SHP77 treated with DMSO at 0.1 percent for 48 hours (cell line): ENCODE measurements around the gene ENPP7.

ENCODE experiments used
- DNase-seq: peaks from one replicate; lab custom pipeline; 2025; lab: John Stamatoyannopoulos, UW

Gene ENPP7

DNA sequence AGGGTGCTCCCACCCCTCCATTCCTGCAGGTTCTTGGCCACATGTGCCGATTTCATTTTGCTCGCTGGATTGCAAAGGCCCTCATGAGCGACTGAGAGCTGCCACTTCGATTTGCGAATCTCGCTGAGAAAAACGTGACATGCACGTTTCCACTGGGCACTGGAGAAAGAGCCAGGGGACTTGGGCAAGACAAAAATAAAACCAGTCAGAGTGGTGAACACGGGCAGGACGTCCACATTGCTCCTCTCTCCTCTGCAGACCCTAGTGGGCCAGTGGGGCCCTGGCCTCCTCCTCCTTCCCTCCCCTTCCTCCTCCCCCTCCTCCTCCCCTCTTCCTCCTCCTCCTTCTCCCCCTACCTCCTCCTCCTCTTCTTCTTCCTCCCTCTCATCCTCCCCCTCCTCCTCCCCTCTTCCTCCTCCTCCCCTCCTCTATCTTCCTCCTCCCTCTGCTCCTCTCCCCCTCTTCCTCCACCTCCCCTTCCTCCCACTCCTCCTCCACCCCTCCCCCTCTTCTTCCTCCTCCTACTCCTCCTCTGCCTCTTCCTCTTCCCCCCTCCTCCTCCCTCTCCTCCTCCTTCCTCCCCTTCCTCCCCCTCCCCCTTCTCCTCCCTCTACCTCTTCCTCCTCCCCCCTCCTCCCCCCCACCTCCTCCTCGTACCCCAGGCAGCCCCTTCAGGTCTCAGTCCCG, 28.1 kb upstream of the ENPP7 start:
- DNase-seq, result no peak

DNA sequence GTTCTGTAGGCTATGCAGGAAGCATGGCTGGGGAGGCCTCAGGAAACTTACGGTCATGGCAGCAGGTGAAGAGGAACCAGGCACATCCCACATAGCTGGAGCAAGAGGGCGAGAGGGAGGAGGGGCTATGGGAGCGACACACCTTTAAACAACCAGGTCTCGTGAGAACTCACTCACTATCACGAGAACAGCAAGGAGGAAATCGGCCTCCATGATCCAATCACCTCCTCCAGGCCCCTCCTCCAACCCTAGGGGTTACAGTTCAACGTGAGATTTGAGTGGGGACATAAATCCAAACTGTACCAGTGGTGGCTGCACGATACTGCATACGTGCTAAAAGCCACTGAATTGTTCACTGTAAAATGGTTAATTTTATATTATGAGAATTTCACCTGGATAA, 26.1 kb upstream of the ENPP7 start:
- DNase-seq, result no peak

DNA sequence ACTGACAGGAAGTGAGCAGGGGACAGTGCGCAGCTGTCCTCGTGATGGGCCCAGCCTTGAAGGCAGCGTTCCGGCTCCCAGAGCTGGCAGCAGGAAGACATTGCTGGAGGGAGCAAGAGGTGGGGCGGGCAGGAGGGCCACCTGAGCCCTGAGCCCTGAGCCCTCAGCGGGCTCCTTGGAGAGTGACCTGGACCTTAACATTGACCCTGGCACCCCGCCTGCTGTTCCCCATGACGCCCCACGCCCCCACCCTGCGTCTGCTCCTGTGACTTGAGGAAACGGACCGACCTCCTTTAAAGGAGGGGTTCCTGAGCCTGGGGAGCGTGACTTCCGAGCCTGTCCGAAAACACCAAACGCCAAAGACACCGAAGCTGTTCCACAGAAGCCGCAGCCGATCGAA, 25.1 kb upstream of the ENPP7 start:
- DNase-seq, result no peak

DNA sequence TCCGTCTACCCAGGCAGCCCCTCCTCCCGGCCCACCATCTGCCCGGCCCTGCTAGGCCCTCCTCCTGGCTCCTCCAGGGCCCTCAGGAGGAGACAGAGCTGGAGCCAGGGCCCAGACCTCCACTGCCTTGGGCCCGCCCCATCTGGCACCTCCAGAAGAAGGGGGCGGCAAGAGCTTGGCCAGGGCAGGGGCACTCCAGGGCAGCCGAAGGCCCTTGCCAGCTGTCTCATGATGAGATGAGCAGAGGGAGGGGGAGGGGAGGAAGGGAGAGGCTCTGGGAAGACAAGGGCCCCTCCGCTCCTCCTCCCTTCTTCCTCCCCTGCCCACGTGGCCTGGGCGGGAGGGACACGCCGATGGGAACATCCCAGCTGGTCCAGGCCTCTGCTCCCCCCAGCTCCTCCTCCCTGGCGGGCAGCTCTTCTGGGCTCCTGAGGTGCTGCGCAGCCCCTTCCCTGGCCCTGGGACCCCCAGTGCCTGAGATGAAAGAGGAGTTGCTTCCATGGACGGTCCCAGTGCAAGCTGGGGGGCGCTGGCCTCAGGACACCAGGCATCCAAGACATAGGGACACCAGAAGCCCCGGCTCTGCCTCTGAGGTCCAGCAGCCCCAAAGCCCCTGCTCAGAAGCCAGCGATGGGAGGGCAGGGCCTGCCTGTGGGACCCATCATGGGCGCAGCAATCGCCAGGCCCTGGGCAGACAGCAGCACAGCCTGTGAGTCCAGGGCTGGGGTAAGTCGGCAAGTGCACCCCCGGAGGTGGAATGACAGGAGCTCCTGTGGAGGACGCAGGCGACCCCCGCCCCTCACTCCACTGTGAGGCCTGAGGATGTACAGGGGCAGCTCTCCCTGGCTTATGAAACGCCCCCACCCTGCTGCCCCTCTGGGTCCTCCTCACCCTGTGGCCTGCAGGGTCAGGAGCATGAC, 23.6 kb upstream of the ENPP7 start:
- no peak for DNase-seq

DNA sequence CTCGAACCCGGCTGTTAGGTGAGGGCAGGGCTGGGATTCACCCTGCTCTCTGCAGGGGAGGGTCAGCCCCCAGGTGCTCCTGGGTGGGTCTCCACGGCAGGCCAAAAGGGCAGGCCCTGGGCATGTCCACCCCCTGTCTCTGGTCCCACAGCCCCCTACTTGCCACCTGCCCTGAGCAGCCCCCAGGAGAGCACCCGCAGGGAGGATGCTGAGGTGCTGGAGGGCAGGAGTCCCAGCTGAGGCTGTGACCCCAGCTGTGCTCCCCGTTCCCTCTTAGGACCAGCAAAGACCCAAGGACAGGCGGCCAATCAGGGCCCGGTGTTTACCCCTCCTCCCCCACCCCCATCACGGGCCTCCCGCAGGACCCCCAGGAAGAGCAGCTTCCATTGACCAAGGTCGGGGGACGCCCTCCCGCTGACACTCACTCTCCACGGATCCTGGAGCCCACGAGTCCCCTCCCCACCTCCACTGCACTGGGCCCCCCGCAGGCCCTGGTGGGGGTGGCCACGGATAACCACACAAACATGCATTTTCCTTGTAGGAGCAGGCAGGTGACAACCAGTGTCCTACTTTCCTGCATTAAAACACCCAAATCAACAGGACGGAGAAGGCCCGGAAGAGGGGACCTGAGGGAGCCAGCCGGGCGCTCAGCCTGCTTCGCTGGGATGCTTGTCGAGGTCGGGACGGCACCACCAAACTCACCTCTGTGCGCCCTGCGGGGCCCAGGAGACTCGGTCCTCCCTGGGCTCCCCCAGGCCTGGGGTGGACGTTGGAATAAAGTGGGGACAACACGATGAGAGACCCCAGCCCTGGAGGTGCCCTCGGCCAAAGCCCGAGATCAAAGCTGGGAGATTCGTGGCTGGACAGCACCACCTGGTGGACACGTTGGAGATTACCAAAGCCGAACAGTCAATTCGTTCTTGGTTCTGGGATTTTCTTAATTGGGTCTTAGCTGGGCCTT, 22.5 kb upstream of the ENPP7 start:
- DNase-seq, result peak; percentile 29

DNA sequence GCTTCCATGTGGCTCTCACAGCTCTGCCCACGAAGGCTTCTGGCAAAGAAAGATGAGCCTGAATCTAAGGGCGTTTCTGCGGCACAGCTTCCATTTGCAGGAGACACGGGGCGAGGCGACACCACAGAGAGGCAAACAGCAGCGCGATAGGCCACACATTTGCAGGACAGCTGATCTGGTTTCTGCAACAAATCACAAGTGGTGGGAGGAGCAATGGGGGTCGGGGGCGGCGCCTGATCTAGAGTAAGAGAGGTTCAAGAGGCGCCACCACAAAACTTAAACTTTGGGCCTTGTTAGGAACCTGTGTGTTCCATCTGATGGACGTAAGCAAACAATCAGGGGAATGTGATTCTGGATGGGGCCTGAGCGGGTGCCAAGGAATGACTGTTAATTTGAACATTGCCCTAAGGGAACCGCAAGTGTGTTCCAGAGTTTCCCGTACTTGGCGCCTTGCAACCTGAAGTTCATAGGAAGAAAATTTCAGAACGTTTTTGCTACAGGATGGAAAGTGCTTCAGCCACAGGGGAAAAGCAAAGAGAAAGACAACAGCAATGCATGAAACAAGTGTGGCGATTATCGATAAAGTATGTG, 18.9 kb upstream of the ENPP7 start:
- no peak for DNase-seq

DNA sequence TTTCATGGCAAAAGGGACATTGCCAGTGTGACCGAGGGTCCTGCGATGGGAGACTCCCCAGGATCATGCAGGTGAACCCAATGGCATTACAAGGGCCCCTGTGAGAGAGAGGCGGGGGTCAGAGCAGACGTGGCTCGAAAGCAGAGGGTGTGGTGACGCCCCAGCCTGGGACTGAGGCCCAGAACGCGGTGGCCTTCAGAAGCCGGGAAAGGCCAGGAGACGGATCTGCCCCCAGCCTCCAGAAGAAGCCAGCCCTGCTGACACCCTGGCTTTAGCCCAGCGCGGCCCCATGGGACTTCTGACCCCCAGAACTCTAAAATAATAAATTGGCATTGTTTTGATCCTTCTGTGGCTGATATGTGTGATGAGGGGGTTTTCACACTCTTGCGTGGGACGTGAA, 17.4 kb upstream of the ENPP7 start:
- DNase-seq, result no peak

DNA sequence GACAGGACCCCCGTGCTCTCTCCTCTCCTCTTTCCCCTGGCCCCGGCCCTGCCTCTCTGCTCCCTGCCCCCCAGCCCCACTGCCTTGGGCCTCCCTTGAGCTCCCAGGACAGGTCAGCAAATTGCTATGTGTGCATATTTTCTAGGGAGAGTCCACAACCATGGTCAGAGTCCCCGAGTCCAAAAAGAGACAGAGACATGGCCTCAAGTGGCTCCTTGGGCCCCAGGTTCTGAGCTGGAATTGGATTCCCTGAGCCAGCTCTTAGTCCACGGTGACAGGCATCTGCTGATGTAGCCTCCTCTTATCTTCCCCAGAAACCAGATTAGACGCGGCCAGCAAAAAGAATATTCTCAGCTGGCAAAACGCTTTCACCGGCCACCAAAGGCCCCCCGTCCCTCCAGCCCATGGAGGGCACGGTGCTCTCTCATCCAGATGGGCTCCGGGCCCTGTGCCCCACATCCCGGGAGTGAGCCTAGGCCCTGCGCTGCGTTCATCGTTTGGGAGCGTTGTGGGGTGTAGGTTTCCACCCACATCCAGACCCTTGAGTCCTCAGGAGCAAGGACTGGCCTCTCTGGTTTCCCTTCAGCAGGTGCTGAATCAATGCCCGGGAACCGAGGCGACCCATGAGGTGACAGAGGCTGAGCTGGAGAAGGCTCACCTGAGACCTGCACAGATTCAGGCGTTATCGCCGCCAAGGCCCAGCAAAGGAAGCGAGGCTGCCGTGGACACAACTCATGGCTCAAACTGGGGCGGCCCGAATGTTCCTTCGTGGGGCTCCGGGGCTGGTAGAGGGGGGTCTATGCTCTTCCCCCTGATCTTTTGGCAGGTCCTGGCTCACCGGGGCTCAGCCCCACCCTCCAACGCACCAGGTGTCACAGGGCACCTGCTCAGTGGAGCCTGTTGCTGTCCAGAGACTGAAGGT, 16.3 kb upstream of the ENPP7 start:
- no peak for DNase-seq

DNA sequence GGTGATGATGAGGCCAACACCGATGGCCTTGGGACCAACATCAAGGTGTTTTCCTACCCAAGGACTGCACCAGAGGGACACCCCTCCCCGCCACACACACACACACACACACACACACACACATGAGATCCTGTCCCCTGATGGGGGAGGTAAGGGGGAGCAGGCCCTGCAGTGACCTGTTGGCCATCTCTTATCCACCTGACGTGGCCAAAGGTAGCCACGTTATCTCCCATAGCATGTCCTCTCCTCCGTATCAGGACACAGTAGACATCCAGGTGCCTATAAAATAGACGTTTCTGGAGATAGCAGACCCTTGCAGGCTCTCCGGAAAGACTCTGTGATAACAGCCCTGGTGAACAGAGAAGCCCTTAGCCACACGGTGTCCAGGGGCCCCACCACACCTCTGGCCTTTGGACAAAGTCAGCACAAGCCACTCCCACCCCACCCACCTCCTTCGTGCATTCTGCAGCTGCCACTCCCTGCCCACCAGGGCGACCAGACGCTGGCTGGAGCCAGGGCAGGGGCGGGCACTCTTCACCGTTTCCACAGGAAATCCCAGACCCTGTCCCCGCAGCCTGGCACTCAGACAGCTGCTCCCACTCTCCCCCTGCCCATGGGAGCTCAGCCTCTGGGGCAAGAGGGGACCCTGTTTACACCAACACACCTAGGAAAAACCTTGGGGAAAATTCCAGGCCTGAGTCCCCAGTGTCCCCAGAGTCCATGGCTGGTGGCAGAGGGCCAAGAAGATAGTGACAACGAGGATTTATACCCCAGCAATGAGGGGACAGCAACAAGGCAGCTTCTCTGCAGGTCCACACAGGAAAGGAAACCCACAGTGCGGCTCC, 15.4 kb upstream of the ENPP7 start:
- no peak for DNase-seq

DNA sequence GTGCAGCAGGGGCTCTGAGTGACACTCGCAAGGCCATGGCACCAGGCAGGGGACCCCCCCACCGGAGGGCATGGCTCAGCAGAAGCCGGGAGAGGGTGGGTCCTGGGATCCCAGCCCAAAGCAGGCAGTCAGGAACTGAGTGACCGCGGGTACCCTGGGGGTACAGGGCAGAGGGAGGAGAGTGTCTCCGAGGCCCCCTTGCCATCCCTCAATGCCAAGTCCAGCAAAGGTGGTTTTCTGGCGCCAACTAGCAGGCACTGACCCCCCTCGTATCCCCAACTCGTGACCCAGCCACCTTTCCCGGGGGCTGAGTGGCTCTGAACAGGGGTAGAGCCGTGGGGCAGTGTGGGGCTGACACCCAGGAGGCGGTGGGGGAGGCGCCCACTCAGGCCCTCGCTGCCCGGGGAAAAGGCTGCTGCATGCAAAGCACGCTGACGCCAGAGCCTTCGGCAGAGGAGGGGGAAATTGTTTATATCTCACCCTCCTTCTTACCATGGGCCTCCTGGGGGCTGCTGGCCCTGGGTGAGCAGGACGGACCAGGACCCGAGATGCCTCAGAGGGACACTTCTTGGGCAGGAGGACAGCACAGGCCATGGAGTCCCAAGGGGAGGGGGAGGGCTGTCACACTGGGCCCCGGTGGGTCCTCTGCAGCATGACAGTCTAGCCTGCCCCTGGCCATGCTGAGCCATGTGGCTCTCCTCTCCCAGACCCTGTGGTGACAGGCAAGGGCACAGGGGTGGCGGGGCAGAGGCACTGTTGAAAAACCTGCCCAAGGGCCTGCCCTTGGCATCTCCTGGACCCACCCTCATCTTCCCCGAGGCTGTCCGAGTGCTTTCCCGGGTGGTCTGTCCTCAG, 14.6 kb upstream of the ENPP7 start:
- no peak for DNase-seq

DNA sequence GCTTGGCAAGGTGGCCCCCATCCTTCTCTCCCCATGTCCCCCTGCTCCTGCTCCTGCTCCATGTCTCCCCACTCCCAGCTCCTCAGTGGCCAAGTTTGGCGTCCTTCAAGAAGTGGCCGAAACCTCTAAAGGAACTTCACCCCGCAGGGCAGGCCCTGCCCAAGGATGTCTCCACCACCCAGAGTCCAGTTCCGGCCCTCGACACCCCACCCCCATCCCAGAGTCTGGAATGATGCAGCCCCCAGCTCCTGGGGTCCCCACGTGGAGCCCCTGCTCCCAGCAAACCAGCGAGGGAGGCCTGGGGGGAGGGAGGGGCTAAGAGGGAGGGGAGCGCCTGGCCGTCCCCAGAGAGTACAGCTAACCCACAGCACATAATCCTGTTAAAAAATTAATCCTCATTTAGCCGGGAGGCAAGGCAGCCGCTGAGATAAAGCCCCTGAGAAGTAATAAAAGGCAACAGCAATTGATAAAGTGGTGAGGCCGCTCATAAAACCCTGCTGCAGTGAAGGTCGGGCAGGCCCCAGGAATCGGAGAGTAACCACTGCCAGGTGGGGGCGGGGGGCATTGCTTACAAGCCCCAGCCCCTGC, 9.9 kb upstream of the ENPP7 start:
- no peak for DNase-seq

DNA sequence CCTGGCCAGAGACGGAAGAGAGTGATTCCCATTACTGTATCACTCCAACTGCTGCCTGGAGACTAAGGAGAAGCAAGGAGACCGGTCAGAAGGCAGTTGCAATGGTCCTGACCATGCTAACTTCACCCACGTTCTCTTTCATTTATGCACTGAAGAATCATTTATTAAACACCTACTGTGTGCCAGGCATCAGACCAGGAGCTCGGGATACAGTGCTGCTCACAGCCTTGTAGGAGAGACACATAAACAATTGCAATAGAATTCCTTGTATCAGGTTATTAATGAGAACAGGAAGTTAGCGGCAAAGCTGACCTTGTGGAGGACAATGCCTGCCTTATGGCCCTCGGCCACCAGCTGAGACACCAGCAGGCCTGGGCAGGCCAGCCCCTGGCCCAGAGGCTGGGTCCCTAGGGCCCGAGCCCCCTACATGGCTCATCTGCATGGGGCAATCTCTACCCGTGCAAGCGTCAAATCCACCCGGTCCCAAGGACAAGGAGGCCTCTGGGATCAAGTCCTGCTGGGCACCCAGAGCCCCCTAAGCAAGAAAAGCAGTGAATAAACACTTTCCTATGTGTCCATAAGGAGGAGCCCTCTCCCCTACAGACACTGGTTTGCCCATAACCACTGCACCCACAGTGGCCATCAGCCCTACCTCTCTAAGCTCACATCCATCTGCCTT, 8.6 kb upstream of the ENPP7 start:
- DNase-seq, result peak; percentile 61

DNA sequence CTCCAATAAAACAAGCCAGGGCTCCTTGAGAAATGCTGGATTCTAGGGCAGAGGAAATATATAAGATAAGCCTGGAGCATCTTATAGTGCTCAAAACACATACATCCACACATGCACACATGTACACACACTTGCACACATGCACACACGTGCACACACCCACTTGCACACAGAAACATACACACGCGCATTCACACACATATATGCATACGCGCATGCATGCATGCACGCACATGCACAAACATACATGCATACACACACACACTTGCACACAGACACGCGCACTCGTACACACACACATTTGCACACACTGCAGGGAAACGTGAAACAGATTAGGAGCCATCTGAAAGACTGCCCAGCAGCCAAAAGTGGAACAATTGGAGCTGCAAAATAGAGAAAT, 8.0 kb upstream of the ENPP7 start:
- no peak for DNase-seq

DNA sequence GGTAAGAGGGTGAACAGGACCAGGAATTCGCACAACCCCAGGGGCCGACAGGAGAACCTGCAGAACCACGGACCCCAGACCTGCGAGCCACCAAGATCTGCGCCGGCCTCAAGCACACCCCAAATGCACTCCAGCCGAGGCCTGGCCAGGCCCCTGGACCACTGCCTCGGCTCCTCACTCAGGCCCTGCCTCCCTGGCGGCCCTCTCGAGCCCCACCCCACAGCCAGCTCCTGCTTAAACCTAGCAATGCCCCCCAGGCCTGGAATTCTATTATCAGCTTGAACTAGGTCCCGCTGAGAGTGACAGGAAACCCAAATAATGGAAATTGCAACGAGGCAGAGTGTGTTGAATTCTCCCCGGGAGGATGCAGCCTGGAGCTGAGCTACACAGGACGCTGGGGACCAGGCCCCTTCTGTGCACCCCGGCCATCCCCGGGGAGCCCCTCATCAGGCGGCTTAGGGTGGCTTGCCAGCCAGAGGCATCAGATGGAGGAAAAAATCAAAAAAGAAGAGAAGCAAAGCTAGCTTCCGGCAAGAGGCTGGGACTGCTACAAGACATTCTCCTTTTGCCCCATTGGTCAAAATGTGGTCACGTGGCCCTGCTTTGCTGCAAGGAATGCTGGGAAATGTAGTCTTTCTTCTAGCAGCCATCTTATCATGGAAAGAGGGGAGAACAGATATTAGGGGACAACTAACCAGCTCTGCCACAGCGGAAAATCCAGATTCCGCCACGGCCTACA, 2.4 kb upstream of the ENPP7 start:
- peak; percentile 88 for DNase-seq

DNA sequence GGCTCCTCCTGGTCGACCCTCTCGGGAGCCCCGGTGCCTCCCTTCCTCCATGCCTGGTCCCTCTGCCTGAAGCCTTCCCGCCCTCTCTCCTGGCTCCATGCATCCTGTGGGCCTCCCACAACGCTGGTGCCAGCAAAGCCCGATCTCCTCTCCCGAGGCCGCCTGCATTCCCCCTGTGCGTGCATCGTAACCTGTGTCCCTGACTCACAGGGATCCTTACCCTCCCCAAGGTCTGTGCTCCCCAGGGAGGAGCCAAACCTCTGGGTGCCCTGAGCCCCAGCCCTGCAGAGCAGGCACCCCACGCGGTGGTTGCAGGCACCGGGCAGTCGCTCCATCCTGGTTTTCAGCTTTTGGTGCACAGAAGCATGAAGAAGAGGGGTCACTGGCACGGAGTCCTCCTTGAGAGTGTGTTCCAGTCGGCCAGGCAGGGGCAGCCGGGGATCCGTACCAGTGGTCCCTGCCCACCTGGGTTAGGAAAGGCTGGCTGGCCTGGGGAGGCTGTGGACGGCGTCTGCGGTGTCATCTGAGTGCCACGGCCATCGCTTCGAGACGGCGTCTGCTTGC, 1.8 kb upstream of the ENPP7 start:
- DNase-seq, result no peak

DNA sequence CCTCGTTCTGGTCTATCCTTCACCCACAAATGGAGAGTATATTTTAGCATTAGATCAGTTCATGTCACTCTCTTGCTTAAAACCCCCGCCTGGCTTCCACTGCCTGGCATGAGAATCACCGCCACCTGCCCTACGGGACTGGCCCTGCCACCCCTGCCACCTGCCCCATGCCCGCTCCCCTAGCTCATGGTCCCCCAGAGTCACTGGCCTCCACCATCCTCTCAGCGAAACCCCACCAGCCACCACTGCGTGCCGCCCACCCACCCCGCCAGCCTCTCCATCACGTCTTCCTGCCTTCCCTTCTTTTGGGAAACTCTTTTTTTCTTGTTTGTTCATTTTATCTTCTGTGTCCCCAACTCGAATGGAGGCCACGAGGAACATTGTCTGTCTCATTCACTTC, 982 bp upstream of the ENPP7 start:
- DNase-seq, result no peak

DNA sequence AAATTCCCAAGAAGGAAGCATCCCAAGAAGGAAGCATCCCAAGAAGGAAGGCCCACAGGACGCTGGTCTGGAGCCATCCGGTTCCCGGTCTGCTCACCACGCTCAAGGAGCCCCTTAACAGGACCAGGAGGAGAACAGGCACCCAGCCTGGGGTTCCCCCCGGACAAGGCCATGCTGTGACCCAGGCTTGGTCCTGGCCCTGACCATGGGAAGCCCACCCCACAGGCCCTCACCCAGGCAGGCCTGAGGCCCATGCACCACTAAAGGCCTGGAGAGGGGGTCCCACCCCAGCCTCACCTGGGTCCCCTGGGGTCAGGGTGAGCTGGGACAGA, 340 bp upstream of the ENPP7 start:
- no peak for DNase-seq
